GM12891 (cell line): ENCODE data around the gene SLC10A7.

Experiments used
- DNase-seq: peaks from one replicate; pipeline ENCODE4 v3.0.0; 2011; ENCODE audit warnings: low spot score; ENCODE audit not compliant: insufficient read length
- FAIRE-seq: peaks from 2 replicates; lab custom pipeline; 2011; peaks lifted over from hg19 to GRCh38; lab: Jason Lieb, UNC
- PAX5 ChIP-seq: IDR thresholded peaks from 2 replicates; pipeline ENCODE4 v1.6.1; 2011; ENCODE audit warnings: low read length, moderate library complexity, mild to moderate bottlenecking; ENCODE audit not compliant: insufficient read depth, severe bottlenecking
- POLR2A ChIP-seq: IDR thresholded peaks from 2 replicates; pipeline ENCODE4 v1.6.1; 2011; ENCODE audit warnings: low read depth, low read length, control low read depth
- POLR2AphosphoS5 ChIP-seq: IDR thresholded peaks from 2 replicates; pipeline ENCODE4 v1.6.1; 2011; ENCODE audit warnings: low read depth, low read length, control low read depth
- POU2F2 ChIP-seq: IDR thresholded peaks from 2 replicates; pipeline ENCODE4 v1.6.1; 2011; ENCODE audit warnings: low read depth, mild to moderate bottlenecking, control low read depth, low read length, moderate library complexity
- SPI1 ChIP-seq: IDR thresholded peaks from 2 replicates; pipeline ENCODE4 v1.6.1; 2011; ENCODE audit warnings: low read depth, low read length, control low read depth
- TAF1 ChIP-seq: IDR thresholded peaks from 2 replicates; pipeline ENCODE4 v1.6.1; 2011; ENCODE audit warnings: low read depth, low read length, control low read depth

Gene SLC10A7

DNA sequence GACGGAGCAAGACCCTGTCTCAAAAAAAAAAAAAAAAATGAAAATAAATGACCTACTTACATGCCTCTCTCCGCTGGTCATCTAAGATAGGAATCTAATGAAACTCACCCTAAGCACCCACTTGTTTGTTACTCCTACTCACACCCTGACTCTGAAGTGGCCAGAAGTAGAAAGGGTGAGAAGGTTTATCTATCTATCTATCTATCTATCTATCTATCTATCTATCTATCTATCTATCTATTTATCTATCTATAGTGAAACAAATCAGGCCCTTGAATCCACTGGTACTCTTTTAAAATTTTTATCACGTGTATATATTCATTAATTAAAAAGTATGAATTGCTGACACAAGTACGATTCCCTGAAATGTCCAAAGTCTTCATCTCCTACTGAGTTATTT lies 75.2 kb downstream of the SLC10A7 start:
- TF ChIP-seq POLR2A (no peak), PAX5 (no peak)
- no peak for FAIRE-seq
- no peak for DNase-seq

GRCh38 chr4:146445198-146446150 lies 76.3 kb downstream of the SLC10A7 start:
- TF ChIP-seq POU2F2, result no peak
- no peak for TF ChIP-seq PAX5
- TF ChIP-seq POLR2AphosphoS5, result no peak
- no peak for TF ChIP-seq SPI1
- TF ChIP-seq POLR2A, result no peak
- no peak for TF ChIP-seq TAF1
- DNase-seq (no peak), FAIRE-seq (no peak)

DNA sequence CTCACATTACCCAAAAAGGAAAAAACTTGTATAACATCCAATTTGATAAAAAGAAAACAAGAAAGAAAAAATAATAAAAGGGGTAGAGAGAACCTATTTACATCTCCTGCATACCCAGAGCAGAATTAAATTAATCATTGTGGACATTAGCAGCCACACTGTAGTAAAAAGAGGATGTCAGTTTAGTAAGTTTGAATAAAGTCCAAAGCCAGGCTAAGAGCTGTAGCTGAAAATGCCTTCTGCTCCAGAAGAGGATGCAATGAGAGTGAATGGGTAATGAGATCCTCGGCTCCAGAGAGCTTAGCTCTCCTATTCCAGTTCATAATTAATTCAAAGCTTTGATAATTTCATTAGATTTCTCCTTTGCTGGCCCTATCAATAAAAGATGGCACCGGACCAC lies 78.2 kb downstream of the SLC10A7 start:
- TF ChIP-seq SPI1, result no peak
- TF ChIP-seq POLR2A, result no peak
- TF ChIP-seq POU2F2, result no peak
- TF ChIP-seq PAX5, result no peak
- no peak for TF ChIP-seq TAF1
- TF ChIP-seq POLR2AphosphoS5, result no peak
- DNase-seq (no peak), FAIRE-seq (no peak)

DNA sequence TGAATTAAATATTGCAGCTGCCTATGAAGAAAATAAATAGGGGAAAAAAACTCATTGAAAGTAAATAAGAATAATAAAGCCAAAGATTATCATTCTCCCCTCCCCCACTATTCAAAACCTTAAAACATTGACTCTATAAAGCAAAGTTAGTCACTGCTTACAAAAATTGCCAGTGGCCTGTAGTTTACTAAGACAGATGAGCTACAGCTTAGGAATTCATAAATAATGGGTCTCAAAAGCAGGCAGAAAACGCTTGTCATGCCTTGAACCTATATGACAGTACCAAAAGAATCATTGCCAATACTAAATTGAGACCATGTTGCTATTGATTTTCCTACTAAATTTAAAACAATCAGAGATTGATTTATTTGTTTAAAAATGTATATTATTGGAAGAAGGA lies 78.9 kb downstream of the SLC10A7 start:
- DNase-seq, result no peak
- no peak for FAIRE-seq

GRCh38 chr4:146439999-146440398 lies 81.7 kb downstream of the SLC10A7 start:
- DNase-seq, result no peak
- TF ChIP-seq PAX5 (no peak), POLR2A (no peak), SPI1 (no peak), POLR2AphosphoS5 (no peak), TAF1 (no peak), POU2F2 (no peak)
- FAIRE-seq, result no peak

More for the DNA sequence above, 78.9 kb downstream of the SLC10A7 start:
- TF ChIP-seq POLR2AphosphoS5, result no peak
- TF ChIP-seq POU2F2, result no peak
- no peak for TF ChIP-seq PAX5
- TF ChIP-seq POLR2A, result no peak
- TF ChIP-seq SPI1, result no peak
- no peak for TF ChIP-seq TAF1

DNA sequence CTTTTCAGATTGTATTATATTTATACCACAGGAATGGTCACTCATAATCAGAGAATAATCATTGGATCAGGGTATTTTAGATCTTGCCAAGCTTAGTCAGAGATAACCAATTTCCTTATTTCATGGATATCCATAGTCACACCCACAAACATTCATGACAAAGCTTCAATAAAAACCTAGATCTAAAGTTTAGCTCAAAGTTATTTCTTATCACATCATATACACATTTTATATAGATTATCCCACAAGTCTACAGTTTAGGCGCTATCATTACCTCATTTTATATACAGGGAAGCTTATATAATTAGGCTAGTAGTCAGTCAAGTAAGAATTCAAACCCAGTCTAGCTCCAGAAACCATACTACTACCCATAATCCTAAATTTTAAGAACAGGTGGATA lies 82.3 kb downstream of the SLC10A7 start:
- DNase-seq, result no peak
- TF ChIP-seq PAX5, result no peak
- TF ChIP-seq POLR2AphosphoS5, result no peak
- TF ChIP-seq SPI1, result no peak
- no peak for TF ChIP-seq POLR2A
- no peak for TF ChIP-seq POU2F2
- no peak for TF ChIP-seq TAF1
- FAIRE-seq, result no peak

DNA sequence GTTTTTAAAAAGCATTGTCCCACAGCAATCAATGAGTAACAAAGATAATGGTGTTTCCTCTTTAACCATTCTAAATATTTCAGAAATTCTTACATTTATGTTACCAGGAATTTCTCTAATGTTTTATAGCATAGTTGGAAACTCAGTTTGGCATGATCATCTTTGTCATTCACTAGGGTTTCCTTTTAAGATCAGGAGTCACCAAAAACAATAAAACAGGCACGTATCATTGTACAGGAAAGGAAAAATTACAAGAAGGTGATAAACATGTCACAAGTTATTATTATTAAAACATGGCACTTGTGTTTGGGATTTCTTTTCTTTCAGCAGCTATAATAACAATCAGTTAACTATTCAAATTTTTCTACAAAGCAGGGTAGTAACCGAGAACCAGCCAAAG lies 84.0 kb downstream of the SLC10A7 start:
- no peak for DNase-seq
- FAIRE-seq, result no peak
- TF ChIP-seq PAX5 (no peak), POLR2A (no peak), POU2F2 (no peak), POLR2AphosphoS5 (no peak), TAF1 (no peak), SPI1 (no peak)

DNA sequence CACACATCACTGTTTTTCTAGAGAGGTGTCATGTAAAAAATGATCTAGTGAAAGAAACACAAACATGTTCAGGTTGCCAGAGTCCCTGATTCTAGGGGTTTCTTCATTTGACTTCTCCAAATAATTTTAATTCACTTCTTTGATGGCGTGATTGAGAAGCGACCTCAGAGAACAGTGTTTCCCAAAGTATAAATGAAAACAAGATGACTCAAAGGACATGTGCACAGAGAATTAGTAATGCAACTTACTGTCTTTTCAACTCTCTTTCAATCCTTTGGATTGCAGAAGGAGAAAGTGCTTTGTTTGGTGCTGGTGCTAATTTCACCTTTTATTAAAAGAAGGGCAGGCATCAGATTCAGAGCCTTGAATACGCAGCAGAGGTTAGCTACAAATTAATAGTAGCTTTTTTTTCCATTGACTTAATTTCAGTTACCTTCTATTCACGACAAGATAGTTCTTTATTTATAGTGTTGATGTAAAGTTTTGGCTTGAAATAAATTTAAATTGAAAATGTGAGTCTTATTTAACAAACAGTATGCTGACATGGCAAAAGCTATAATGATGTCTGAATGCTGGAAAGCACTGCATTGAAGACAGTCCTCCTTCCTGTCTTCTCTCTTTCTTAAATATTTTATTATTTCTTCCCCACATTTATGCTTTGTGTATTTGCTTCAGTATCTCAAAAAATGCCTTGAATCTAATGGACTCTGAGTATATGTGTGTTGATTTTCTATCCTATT lies 85.1 kb downstream of the SLC10A7 start:
- FAIRE-seq (no peak), DNase-seq (no peak)
- TF ChIP-seq PAX5, result no peak
- TF ChIP-seq POLR2AphosphoS5, result no peak
- TF ChIP-seq POLR2A, result no peak
- no peak for TF ChIP-seq POU2F2
- TF ChIP-seq TAF1, result no peak
- TF ChIP-seq SPI1, result no peak

DNA sequence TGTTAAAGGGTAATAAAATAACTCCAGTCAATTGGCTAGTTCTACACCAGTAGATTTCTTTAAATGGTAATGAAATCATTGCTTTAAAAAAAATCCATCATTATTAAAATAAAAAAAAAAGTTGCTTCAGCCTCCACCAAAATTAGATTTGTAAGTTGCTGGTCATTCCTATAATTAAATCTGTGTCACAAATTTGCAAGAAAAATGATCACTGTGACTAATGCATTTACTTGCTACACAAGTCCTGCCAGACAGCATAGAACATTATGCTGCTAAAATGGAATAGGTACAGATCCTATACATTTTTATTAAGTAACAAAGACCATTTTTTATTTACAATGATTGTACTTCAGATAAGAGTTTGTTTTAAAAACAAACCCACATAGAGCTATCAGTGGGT lies 85.8 kb downstream of the SLC10A7 start:
- DNase-seq (no peak), FAIRE-seq (no peak)
- TF ChIP-seq POLR2AphosphoS5 (no peak), PAX5 (no peak), POLR2A (no peak), TAF1 (no peak), POU2F2 (no peak), SPI1 (no peak)

DNA sequence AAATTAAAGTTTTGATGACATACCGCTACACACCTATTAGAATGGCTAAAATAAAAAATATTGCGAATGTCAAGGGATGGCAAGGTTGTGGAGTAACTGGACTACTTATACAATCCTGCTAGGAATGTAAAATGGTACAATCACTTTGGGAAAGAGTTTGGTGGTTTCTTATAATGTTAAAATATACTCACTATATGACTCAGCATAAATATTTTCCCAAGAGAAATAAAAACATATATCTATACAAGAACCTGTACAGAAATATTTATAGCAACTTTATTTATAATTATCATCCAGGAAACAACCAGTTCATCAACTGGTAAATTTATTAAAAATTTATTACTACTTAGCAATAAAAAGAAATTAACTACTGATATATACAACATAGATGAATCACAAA lies 89.7 kb downstream of the SLC10A7 start:
- DNase-seq, result no peak
- no peak for FAIRE-seq
- TF ChIP-seq PAX5 (no peak), SPI1 (no peak), POU2F2 (no peak), TAF1 (no peak), POLR2AphosphoS5 (no peak), POLR2A (no peak)
